ENCODE data around the gene TPM4.

DNA sequence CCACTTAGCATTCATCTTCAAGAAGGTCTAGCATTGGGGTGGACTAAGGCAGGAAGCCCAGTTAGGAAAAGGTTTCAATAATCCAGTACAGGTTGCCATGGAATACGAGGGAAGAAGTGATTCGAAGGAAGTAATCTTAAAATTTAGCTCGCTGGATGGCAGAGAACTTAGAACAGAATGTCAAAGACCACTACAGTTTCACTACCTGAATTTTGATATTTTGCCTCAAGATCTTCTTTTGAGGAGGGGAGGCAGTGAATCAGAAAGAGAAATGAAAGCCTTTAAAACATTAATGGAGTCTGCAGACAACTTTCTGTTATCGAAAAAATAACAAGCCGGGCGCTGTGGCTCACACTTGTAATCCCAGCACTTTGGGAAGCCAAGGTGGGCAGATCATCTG is 28.4 kb downstream of the TPM4 start:
- TF ChIP-seq POLR2A (IDR thresholded peaks at IDR 0.05; ENCODE audit: low read depth, low read length) (no peak), POLR2AphosphoS5 (IDR thresholded peaks at IDR 0.05; ENCODE audit: low read depth, low read length) (no peak)
